T-helper 2 cell (primary cell): ENCODE data around the gene SEL1L3.

Experiments
- DNase-seq, 5 experiments: peaks; one replicate each; pipeline versions ENCODE4 v3.0.0 to v3.0.0-alpha.2; 2012 to 2022

SEL1L3 gene

DNA sequence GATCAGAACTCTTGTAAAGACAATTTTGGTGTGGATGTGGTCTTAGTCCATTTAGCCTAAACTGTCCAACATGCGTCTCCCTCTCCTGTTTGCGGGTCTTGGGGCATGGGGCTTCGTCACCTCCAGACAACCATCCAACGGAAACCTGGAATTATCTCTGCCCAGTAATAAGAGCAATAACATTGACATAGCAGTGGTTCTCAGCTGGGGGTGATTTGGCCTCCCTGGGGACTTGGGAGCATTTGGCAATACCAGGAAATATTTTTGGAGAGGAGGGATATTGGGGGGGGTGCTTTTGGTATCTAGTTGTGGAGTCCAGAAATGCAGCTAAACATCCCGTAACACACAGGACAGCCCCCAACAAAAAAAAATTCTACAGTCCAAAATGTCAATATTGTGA, 47.2 kb downstream of the SEL1L3 start:
- DNase-seq = no peak

DNA sequence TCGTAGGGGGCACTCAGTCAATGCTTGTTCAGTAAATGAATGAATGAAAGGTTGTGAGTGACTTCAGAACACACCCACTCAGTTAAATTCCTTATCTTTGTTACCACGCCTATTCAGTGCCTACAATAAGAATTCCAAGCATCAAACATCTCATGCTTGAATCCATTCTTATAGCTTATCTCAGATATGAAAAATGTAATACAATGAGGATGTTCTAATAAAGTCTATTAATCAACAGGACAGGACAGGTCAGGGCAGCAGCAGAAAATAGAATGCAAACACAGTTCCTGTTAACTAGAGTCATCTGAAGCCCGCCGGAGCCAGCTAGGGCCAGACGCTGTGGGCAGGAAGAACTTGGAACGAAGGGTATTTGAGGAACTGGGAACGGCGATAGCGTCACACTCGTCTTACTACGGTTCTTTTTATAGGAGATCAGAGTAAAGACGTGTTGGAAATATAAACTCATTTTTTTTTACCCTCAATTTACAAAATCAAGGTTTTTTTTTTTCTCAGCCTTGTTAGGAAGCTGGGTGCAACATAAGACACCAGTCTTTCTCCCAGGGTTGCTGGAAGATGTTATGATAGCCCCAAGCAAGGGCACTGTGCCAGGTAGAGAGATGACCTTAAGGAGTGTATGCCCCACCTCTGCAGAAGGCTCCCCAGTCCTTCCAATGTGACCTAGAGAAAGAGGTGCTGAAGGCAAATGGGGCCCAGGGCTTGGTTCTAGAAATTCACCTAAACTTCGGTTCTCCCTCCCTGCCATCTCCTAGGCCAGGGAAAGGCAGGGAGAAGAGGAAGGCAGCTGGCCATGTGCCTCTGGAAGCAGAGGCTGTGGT, 48.3 kb downstream of the SEL1L3 start:
- DNase-seq = no peak

DNA sequence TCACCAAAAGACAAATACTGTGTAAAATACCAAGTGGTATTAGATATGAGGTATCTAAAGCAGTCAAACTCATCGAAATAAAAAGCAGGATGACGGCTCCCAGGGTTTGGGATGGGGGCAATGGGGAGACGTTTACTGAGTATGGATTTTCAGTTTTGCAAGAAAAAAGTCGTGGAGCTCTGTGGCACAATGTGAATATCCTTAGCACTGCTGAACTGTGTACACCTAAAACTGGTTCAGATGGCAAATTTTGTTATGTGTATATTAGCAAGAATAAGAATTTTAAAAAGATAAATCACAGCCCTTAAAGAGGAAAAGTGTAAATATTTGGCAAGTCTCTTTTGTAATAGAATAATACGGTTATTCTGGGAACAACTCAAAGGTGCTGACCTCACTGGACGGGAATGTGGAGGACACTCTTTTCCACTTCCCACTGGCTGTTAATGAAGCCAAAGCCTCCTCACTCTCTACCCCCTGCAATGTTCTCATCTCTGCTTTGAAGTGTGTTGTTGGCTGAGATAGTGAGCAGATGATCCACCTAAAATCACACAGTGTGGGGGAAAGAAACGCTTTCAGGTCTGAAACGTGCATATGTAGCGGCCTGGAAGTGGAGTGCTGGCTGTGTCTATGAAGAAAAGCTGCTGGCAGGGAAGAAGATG, 49.2 kb downstream of the SEL1L3 start:
- no peak for DNase-seq

DNA sequence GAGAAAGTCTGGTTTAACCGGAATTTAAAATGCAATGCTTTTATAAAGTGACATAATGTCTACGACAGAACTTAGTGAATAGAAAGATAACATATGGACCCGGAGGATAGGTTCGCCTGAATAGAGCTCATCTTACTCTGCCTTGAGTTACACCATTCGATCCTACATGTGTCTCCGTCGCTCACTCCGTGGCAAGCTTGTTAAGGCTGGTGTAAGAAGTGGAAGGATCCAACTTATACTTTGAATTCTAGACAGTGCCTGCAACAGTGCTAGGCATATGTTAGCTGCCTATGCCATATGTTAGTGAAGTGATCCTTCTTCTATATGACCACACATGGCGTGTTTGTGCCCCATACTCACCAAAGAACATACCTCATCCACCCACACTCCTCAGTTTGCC, 50.9 kb downstream of the SEL1L3 start:
- DNase-seq = no peak

DNA sequence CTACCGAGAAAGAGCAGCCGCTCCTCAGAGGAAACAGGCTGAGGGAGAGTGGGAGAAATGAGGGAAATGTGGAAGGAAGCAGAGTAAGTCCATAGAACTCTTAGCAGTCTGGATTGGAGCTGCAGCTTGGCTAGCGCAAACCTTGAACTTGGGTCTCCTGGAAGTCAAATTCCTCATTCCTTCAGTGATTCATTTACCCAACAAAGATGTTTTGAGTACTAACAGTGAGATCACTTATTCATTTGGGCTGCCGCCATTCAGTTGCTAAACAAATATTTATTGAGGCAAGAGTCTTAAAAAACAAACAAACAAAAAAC, 51.5 kb downstream of the SEL1L3 start:
- DNase-seq = no peak

DNA sequence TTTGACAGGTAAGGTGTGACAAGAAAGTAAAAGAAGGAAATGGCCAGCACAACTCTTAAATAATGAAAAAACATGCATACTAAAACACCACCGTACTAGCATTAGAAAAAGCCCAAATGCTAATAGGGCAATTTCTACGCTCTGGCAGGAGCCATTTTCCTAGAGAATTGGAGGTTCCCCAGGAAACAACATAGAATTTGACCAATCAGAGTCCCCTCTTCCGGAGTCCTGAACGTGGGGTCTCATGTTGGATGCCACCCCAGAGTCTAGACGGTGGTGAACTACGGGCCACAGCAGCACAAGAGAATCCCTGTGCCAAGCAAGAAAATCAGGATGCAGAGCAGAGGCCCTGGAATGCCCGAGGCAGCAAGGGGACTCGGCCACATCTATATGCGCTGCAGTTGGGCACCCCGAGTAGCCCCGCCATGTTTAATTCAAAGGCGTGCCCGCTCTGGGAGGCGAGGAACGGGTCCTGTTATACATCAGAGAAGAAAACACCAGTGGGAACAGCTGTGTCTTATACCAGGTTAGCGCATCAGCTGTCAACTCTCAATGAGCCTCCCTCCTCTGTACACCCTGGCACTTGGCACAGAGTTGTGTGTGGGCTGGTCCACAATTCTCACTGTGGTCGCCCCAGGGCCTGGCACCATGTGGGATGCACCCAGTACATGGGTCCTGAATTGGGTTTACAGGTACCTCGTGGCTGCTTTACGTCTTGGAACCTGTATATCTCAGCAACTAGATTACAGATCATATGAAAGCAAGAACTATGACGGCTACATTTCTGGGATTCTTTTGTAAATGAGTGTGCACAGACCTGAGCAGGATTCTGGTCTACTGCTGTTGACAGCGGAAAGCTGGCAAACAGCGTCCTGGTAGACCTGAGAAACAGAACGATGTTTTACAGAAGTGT, 52.1 kb downstream of the SEL1L3 start:
- DNase-seq = no peak

DNA sequence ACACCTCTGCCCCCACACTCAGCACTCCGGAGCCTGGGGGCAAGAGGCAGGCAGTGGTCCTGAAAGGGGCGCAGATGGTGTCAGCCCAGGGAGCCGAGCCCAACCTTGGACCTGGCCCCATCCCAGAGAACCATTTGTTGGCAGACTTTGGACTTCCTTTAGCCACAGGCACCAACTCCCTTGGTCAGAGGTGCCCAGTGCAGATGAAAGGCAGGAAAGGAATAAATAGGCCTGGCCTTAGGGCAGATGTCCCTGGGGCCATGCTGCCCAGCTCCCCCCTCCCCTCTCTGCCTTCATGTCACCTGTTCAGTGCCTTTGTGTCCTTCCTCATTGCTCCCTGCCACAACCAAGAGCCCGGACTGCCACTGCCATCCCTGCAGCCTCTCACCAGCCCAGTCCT, 52.8 kb downstream of the SEL1L3 start:
- DNase-seq = no peak

DNA sequence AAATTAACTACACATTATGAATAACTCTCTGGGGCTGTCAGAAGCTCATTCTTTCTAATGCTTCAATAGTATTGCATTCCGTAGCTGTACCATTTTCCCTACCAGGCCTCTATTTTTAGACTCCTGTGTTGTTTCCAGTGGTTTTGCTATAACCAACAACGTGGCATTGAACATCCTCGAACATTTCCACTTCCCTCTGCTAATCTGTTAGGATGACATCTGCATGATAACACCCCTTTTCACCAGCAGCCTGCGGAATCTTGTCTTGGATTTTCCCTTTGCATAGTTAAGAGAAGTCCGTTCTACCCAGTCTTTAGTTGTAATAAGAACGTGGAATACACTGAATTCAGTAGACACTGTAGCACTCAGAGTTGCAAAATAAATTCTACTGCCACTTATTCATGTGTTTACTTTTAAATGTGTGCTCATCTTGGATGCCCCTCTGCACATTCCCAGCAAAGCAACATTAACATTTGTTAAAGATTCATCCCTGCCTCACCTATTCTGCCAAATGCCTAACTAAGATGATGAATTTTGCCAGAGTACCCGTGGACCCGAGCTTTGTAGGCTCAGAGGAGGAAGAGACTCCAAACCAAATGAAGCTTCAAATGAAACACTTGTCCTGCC, 55.6 kb downstream of the SEL1L3 start:
- no peak for DNase-seq

DNA sequence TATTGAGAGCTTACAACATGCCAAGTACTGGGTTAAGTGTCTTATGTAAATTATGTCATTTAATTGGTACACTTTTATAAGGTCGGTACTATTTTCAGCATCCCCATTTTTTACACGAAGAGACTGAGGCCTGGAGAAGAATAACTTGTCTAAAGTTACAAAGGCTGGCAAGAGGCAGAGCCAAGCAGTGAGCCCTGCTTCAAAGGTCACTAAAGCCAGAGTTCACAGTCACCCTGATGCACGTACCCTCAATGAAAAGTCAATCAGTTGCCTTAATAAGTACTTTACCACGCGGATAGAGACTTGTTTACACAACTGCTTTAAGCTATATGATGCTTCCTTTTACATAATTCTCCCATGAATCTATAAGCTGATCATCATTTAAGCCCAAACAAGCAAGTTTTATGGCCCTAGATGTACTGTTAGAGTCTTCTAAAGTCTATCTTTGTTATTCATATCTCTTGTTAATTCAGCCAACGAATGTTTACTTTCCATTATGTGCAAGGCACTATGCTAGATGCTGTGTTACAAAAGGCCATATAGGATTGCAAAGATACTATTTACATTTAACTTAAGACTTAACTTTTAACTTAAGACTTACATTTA, 57.4 kb downstream of the SEL1L3 start:
- DNase-seq = no peak

DNA sequence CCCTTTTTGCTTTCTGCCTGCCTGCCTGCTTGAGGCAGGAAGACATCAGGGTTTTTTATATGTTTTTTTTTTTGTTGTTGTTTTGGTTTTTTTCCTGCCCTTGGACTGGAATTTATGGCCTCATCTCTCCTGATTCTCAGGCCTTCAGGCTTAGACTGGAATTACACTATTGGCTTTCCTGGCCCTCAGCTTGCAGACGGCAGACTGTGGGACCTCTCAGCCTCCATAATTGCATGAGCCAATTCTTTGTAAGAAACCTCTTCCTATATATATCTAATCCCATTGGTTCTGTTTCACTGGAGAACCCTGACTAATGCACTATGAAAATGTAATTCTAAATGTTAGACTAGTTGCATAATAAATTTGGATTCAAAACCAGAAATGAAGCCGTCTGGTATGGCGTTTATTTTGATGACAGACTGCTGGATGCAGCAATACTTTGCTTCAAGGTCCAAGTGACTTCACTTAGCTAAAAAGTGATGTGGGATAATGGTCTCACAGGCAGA, 59.0 kb downstream of the SEL1L3 start:
- DNase-seq = no peak

DNA sequence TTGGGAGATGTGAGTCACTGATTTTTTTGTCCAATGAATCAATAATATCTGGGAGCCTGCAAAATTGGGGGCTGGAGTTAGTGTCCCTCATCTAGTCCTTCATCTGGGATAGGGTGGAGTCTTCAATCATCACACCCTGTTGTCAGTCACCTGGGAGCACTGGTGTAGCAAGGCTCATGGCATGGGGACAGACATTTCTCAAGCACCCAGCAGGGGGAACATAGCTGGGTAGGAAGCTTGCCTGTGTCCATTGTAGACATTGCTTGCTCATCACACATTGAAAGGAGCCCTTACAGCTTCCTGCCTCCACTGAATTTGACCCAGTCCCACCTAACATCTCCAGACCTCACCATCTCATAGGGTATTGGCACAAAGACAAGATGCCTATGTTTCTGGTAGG, 61.2 kb downstream of the SEL1L3 start:
- no peak for DNase-seq

DNA sequence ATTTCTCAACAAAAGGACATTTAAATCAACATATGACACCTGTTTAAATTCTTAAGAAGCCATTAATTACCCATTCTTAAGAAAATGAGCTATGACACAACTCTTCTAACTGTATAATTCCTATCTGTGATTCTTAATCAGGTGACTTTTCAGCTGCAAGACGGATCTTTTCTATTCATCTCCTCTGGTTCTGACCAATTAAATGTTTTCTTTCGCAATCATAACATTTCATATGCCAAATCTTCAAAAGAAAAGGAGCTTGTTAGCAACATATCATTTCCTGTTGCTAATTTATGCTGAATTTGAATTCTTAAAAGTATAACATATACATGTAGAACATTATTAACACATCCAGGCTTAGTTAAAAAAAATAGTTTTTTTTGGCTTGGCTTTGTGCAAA, 62.5 kb downstream of the SEL1L3 start:
- no peak for DNase-seq

DNA sequence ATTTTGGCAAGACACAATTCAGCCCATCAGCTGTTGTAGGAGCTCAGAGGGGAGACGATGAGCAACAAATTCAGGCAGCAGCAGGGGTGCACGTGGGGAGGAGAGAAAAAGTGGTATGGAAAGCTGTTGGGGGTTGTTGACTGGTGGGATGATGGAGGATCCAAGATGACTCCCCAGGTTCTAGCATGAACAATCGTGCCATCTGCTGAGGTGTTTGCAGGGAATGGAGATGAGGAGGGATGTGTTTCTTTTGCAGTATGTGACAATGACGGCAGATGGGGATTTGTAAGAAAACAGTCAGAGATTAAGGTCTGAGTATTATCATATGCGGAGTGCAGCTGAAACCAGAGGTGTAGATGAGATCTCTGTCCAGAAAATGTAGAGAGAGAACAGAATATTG, 63.3 kb downstream of the SEL1L3 start:
- no peak for DNase-seq

DNA sequence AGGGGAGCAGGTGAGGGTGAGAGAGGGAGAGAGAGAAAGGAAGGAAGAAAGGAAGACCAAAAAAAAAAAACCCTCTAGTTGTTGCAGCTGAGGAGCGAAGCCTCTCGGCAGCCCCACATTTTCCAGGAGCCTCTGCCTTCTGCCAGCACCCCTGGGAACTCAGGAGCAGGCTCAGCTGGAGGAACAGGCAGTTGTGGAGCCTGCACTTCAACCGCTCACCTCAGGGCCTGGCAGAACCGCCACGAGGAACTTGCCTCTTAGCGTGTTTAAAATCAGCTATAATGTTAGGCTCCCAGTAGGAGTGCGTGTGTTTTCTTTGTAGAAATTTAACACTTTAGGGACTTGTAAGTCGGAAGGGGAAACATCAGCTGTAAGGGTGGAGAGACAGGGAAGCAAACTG, 65.7 kb downstream of the SEL1L3 start:
- DNase-seq = no peak

DNA sequence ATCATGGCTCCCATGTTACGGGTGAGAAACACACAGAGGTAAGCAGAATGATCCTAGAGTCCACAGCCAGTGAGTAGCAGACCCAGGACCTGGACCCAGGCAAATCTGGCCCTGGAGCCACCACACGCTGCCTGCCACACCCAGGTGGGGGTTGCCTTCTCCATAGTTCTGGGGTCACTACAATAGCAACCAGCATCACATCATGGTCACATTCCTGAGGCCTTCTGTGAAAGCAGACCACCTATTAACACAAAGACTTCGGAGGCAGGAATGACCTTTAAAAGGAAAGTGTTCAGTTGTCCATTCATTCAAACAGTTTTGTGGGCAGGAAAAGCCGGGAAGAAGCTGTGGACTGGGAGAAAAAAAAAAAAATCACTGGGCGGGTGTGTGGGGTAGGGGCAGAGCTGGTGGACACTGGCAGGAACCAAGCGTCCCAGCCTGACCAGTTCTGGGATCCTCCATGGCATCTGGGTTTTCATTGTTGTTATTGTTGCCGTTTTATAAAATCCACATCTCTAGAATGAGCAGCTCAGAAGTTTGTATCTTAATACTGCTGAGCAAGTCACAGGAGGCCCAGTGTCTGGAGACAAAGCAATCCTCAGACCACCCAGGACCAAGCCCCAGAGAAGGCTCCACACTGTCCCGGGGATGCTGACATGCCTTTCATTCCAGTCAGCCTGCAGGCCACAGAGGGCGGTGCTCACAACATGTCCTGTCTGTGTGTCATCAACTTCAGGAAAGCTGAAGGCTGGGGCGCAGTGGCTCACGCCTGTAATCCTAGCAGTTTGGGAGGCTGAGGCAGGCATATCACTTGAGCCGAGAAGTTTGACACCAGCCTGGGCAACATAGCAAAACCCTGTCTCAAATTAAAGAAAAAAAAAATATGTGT, 67.0 kb downstream of the SEL1L3 start:
- no peak for DNase-seq

DNA sequence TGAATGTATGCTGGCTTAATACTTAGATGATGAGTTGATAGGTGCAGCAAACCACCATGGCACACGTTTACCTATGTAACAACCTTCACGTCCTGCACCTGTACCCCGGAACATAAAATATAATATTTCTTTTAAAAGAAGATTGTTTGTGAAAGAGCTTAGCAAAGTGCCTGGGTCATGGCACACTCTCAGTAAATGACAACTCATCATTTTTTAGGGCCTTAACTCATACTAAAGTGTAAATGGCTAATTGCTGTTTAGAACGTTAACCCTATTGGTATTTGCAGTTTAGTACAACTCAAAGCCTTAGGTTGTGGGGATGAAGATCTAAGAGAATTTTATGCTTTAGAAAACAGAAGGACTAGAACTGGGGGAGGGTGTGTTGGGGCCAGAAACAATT, 67.7 kb downstream of the SEL1L3 start:
- no peak for DNase-seq

DNA sequence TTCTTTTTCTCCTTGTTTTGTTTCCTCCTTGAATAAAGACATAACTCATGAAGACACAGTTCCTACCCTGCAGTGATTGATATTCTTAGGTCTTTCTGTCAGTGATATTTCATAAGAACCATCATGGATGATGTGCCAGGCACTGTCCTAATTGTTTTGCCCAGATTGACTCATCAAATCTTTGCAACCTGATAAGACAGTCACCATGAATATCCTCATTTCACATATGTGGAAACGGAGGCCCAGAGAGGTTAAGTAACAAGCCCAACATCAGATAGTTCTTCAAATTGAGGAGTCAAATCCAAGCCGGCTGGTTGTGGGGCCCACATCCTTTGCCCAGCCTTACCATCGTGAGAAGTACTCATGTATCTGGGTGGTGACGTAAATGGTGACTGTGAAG, 69.9 kb downstream of the SEL1L3 start:
- DNase-seq = no peak

DNA sequence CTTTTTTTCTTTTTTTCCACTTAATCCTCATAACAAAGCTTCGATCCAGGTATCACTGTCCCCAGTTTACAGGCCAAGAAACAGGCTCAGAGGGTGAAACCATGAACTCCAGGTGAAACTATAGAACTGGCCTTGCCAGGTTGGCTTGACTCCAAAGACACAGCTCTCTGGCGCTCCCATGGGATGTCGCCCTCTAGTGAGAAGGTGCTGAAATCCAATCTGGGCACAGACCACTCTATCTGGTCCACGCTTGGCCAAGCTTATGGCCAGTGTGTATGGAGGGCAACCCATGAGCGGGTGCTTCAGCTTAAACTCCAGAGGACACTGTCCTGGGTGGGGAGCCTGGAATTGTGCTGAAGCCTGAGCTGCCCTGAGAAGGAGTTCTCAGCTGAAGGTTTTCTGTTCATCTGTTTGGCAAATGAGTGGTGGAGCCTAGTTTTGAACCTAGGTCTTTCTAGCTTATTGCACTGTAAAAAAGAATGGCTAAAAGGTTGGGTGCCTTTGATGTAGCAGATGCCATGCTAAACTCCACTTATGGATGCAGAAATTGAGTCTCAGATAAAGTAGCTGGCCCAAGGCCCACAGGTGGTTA, 70.5 kb downstream of the SEL1L3 start:
- no peak for DNase-seq

DNA sequence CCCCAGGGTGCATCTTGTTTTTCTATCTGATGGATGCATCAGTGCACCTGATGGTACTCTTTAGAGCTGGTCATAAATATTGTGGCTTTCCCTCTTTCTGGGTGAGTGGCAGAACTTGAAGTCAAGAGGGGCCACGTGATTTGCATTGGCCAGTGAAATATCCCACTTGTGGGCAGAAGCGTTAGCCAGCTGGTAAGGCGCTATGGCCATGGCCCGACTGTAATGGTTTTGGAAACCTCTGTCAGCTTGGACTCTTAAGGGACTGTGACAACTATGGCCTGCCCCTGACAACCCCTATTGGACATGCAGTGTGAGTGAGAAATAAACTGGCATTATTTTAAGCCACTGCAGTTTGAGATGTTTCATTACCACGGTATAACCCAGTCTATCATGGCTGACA, 72.8 kb downstream of the SEL1L3 start:
- DNase-seq = no peak

DNA sequence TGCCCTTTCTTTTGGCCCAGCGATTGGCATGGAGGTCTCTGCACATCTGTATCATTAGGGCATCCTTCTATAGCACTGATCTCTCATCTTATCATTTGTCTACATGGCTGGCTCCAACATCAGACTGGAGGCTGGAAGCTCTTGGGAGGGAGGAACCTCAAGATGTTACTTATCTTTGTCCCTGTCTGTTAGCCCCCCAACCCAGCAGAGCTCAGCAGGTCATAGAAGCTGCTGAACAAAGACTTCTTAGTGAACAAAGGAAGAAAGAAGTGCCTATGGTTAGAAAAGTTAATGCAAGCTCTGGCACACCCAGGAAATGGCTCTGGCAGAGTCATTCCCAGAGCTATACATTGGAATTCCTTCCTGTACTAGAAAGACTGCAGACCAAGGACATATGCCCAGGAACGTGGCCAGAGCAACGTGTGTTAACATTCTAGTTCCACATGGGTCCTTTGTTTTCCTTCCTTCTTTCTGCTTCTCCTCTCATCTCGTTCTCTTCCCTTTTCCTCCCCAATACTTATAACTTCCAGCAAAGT, 74.0 kb downstream of the SEL1L3 start:
- DNase-seq = no peak
